Uterus (tissue), 4 donors: ENCODE measurements around the gene WIPF1. TPM values are rescaled to one million over a fixed set of nuclear protein-coding genes. Genes with fewer than 3 reads are reported as not detected.

Experiments
- DNase-seq, 2 donors: peaks; one replicate each; pipeline ENCODE4 v3.0.0-alpha.2; 2019 to 2020
- H3K27ac ChIP-seq, 2 donors: fragments of 200-600 bp; sonication (generic); 1 replicate in 1 of 2; 2 replicates in 1 of 2; pipeline ENCODE4 v1.5.1; 2016 to 2018
- H3K27me3 ChIP-seq, 2 donors: fragments of 200-600 bp; sonication (generic); one replicate each; pipeline ENCODE4 v1.5.1; 2018 to 2019; ENCODE audit warnings: control low read depth in 1 of 2
- H3K36me3 ChIP-seq, 2 donors: fragments of 200-600 bp; sonication (generic); one replicate each; pipeline ENCODE4 v1.5.1; 2019; ENCODE audit warnings: control low read depth in 1 of 2
- H3K4me1 ChIP-seq, 2 donors: fragments of 200-600 bp; sonication (generic); one replicate each; pipeline ENCODE4 v1.5.1; 2018 to 2019; ENCODE audit warnings: control low read depth in 1 of 2
- H3K4me3 ChIP-seq, 2 donors: fragments of 200-600 bp; sonication (generic); 1 replicate in 1 of 2; 2 replicates in 1 of 2; pipeline ENCODE4 v1.5.1; 2018 to 2019; ENCODE audit warnings: mild to moderate bottlenecking in 1 of 2
- H3K9me3 ChIP-seq, 2 donors: fragments of 200-600 bp; sonication (generic); one replicate each; pipeline ENCODE4 v1.5.1; 2019; ENCODE audit warnings: control low read depth in 1 of 2
- CTCF ChIP-seq, 4 experiments: fragments of 200-600 bp in 2 of 4; fragments of 450-650 bp in 2 of 4; sonication (generic) in 2 of 4; IDR thresholded peaks; one replicate each; pipeline ENCODE4 v1.5.1; 2016 to 2019; ENCODE audit warnings: antibody characterized with exemption in 4 of 4, mild to moderate bottlenecking in 2 of 4, moderate library complexity in 1 of 4
- POLR2A ChIP-seq, 2 donors: fragments of 450-650 bp; IDR thresholded peaks; one replicate each; pipeline ENCODE4 v1.6.1; 2016; ENCODE audit warnings: antibody characterized with exemption in 2 of 2, mild to moderate bottlenecking in 1 of 2, moderate library complexity in 1 of 2
- intact Hi-C: fragments of 100-400 bp; cut with DNase I; formaldehyde crosslinking; loops from one replicate; pipeline ENCODE4 v1.15.1; 2023; ENCODE audit warnings: low total_unique reads
- total RNA-seq, 4 donors: library from RNA; depleted of rRNA in 3 of 4; stranded (reverse); fragments of >200 nt in 3 of 4; gene quantifications; one replicate each; pipeline versions ENCODE4 v1.1.0 to v1.2.4, GENCODE V29; 2014 to 2023
- donor health status: DM: yes; HTN: yes; CAD: no.

The WIPF1 gene
- 10 to 100 TPM; 12.3 to 61.9 (median 26.3) TPM for total RNA-seq

GRCh38 chr2:174597345-174598047 is at the start of gene WIPF1:
Gene WIPF1, minus strand, starts transcription at chr2:174597804. Its CDS starts 12,231 bp downstream, at chr2:174585573.
- H3K9me3 ChIP-seq, result no peaks in the 10 kb centered on the region
- peak within 1 kb of the TSS; percentile 37 to 51 for H3K27ac ChIP-seq
- no peak for DNase-seq
- peaks cover 0 to 3% of the 10 kb centered on the region in 2 donors for H3K4me1 ChIP-seq
- no peak for TF ChIP-seq CTCF (IDR thresholded peaks at IDR 0.05)
- TF ChIP-seq POLR2A (IDR thresholded peaks at IDR 0.05), result peak; percentile 15 to 38
- intact Hi-C loops, result no loop called here
- H3K36me3 ChIP-seq, result no peaks in the 10 kb centered on the region
- no peaks in the 10 kb centered on the region for H3K27me3 ChIP-seq
- no peak within 1 kb of the TSS for H3K4me3 ChIP-seq

- Histone ChIP-seq H3K36me3 (no peaks in the 10 kb centered on the region), H3K27me3 (no peaks in the 10 kb centered on the region), H3K9me3 (peaks cover 0 to 7% of the 10 kb centered on the region in 2 donors), H3K4me3 (no peak overlapping the region), H3K27ac (no peak overlapping the region), H3K4me1 (no peaks in the 10 kb centered on the region)
- TF ChIP-seq CTCF (IDR thresholded peaks at IDR 0.05) (no peak), POLR2A (IDR thresholded peaks at IDR 0.05) (no peak)
- intact Hi-C loops, result no loop called here
- DNase-seq, result no peak
Measured at GRCh38 chr2:174645296-174645695, 47.7 kb upstream of the WIPF1 start.

GRCh38 chr2:174644406-174644805 is 46.8 kb upstream of the WIPF1 start:
- intact Hi-C loops, result no loop called here
- TF ChIP-seq POLR2A (IDR thresholded peaks at IDR 0.05), result no peak
- no peak for TF ChIP-seq CTCF (IDR thresholded peaks at IDR 0.05)
- DNase-seq, result no peak
- H3K27ac ChIP-seq, result no peak overlapping the region
- no peak overlapping the region for H3K4me3 ChIP-seq
- H3K36me3 ChIP-seq, result no peaks in the 10 kb centered on the region
- H3K4me1 ChIP-seq, result no peaks in the 10 kb centered on the region
- peaks cover 0 to 7% of the 10 kb centered on the region in 2 donors for H3K9me3 ChIP-seq
- H3K27me3 ChIP-seq, result no peaks in the 10 kb centered on the region

GRCh38 chr2:174643356-174643755 is 45.8 kb upstream of the WIPF1 start:
- H3K4me3 ChIP-seq, result no peak overlapping the region
- no peaks in the 10 kb centered on the region for H3K9me3 ChIP-seq
- no peak for DNase-seq
- no peaks in the 10 kb centered on the region for H3K4me1 ChIP-seq
- TF ChIP-seq POLR2A (IDR thresholded peaks at IDR 0.05) (no peak), CTCF (IDR thresholded peaks at IDR 0.05) (no peak)
- intact Hi-C loops, result no loop called here
- H3K36me3 ChIP-seq, result no peaks in the 10 kb centered on the region
- H3K27me3 ChIP-seq, result no peaks in the 10 kb centered on the region
- no peak overlapping the region for H3K27ac ChIP-seq

GRCh38 chr2:174641168-174641567 is 43.6 kb upstream of the WIPF1 start:
- Histone ChIP-seq H3K9me3 (no peaks in the 10 kb centered on the region), H3K4me3 (no peak overlapping the region), H3K4me1 (peaks cover 0 to 4% of the 10 kb centered on the region in 2 donors), H3K27ac (no peak overlapping the region), H3K27me3 (no peaks in the 10 kb centered on the region), H3K36me3 (no peaks in the 10 kb centered on the region)
- TF ChIP-seq CTCF (IDR thresholded peaks at IDR 0.05), result no peak
- TF ChIP-seq POLR2A (IDR thresholded peaks at IDR 0.05), result no peak
- no peak for DNase-seq
- intact Hi-C loops, result no loop called here
